A549 (cell line): ENCODE data around the gene FBXL4. TPM values are rescaled to one million over a fixed set of nuclear protein-coding genes. Genes with fewer than 3 reads are reported as not detected.

Experiments
- ATAC-seq, 2 experiments: fragments of 200-7000 bp in 1 of 2; fragments of >200 bp in 1 of 2; cut with Nextera tagmentation in 1 of 2; cut with Tn5 transposase in 1 of 2; 3 replicates each; pipeline versions ENCODE4 v1.8.0 to v1.9.1; 2018 to 2020; ENCODE audit warnings: mild to moderate bottlenecking in 1 of 2, moderate library complexity in 1 of 2
- CTCF ChIA-PET: fragments of 300-600 bp; sonication (Branson Sonifier 250); formaldehyde crosslinking; extraction: SDS; loops from one replicate; lab custom pipeline; 2021; ENCODE audit warnings: antibody characterized with exemption, inconsistent platforms; lab: Yijun Ruan, JAX
- POLR2A ChIA-PET: fragments of 350-600 bp; formaldehyde crosslinking; extraction: SDS; loops from one replicate; lab custom pipeline; 2021; ENCODE audit warnings: antibody characterized with exemption, inconsistent platforms; lab: Yijun Ruan, JAX
- DNase-seq, 2 experiments: peaks; one replicate each; pipeline versions ENCODE4 v3.0.0 to v3.0.0-alpha.2; 2011 to 2016; ENCODE audit warnings: low read depth in 1 of 2, low spot score in 1 of 2
- FAIRE-seq: peaks from 2 replicates; lab custom pipeline; 2011; peaks lifted over from hg19 to GRCh38; lab: Jason Lieb, UNC
- H3K27ac ChIP-seq, 2 experiments: fragments of >200 bp; sonication (Bioruptor Twin); formaldehyde crosslinking; 3 replicates each; pipeline ENCODE4 v1.5.1; 2016 to 2017
- H3K4me1 ChIP-seq: fragments of >200 bp; sonication (Bioruptor Twin); formaldehyde crosslinking; 3 replicates; pipeline ENCODE4 v1.6.1; 2016
- H3K4me2 ChIP-seq: fragments of >200 bp; sonication (Bioruptor Twin); formaldehyde crosslinking; 3 replicates; pipeline ENCODE4 v1.6.1; 2016
- H3K4me3 ChIP-seq: fragments of >200 bp; sonication (Bioruptor Twin); formaldehyde crosslinking; 3 replicates; pipeline ENCODE4 v1.5.1; 2016
- H3K9me3 ChIP-seq: fragments of >200 bp; sonication (Bioruptor Twin); formaldehyde crosslinking; 3 replicates; pipeline ENCODE4 v1.6.1; 2016
- BHLHE40 ChIP-seq: IDR thresholded peaks from 2 replicates; pipeline ENCODE4 v1.6.1; 2012; ENCODE audit warnings: low read depth, low read length, inconsistent platforms
- E2F6 ChIP-seq: IDR thresholded peaks from 2 replicates; pipeline ENCODE4 v1.6.1; 2012; ENCODE audit warnings: low read depth, borderline replicate concordance
- FOSB ChIP-seq: fragments of 250-450 bp; sonication (Bioruptor Pico); IDR thresholded peaks from 2 replicates; pipeline ENCODE4 v1.5.0; 2020; ENCODE audit warnings: mild to moderate bottlenecking, moderate library complexity
- HDAC2 ChIP-seq: fragments of 200-600 bp; sonication (generic); IDR thresholded peaks from 2 replicates; pipeline ENCODE4 v1.6.1; 2016
- HMGXB4 ChIP-seq: fragments of 250-450 bp; sonication (Bioruptor Pico); IDR thresholded peaks from 2 replicates; pipeline ENCODE4 v1.5.0; 2021; ENCODE audit warnings: mild to moderate bottlenecking, moderate library complexity, borderline replicate concordance
- HOXB13 ChIP-seq: fragments of 250-450 bp; sonication (Bioruptor Pico); IDR thresholded peaks from 2 replicates; pipeline ENCODE4 v1.5.0; 2020; ENCODE audit warnings: low read depth, mild to moderate bottlenecking, moderate library complexity
- MAFK ChIP-seq: fragments of 450-650 bp; IDR thresholded peaks from 2 replicates; pipeline ENCODE4 v1.6.1; 2014; ENCODE audit not compliant: partially characterized antibody
- MAZ ChIP-seq: fragments of 150-350 bp; IDR thresholded peaks from 2 replicates; pipeline ENCODE4 v1.6.1; 2014; ENCODE audit warnings: antibody characterized with exemption, low read depth, low read length, borderline replicate concordance
- NFE2L2 ChIP-seq: fragments of 150-350 bp; conservative IDR thresholded peaks from 2 replicates; pipeline ENCODE4 v1.6.1; 2014; ENCODE audit warnings: low read length
- NPAS2 ChIP-seq: fragments of 250-450 bp; sonication (Bioruptor Pico); IDR thresholded peaks from 2 replicates; pipeline ENCODE4 v1.8.0; 2022; ENCODE audit warnings: mild to moderate bottlenecking, moderate library complexity, borderline replicate concordance
- PHF8 ChIP-seq: fragments of 200-600 bp; sonication (generic); IDR thresholded peaks from 2 replicates; pipeline ENCODE4 v1.6.1; 2016; ENCODE audit warnings: low read depth, mild to moderate bottlenecking, antibody characterized with exemption, moderate library complexity, borderline replicate concordance
- POLR2AphosphoS2 ChIP-seq: conservative IDR thresholded peaks from 2 replicates; pipeline ENCODE4 v1.6.1; 2012; ENCODE audit warnings: low read length, improper control_type of control experiment, inconsistent platforms
- REST ChIP-seq: fragments of 200-600 bp; sonication (generic); IDR thresholded peaks from 2 replicates; pipeline ENCODE4 v1.6.1; 2016; ENCODE audit warnings: antibody characterized with exemption, mild to moderate bottlenecking, moderate library complexity
- RFX5 ChIP-seq: fragments of 450-650 bp; IDR thresholded peaks from 2 replicates; pipeline ENCODE4 v1.7.1; 2014; ENCODE audit warnings: antibody characterized with exemption, mild to moderate bottlenecking, moderate library complexity
- SREBF2 ChIP-seq: fragments of 450-650 bp; IDR thresholded peaks from 2 replicates; pipeline ENCODE4 v1.6.1; 2014; ENCODE audit warnings: mild to moderate bottlenecking, moderate library complexity
- USF2 ChIP-seq: fragments of 450-650 bp; IDR thresholded peaks from 2 replicates; pipeline ENCODE4 v1.6.1; 2014; ENCODE audit warnings: antibody characterized with exemption
- ZC3H11A ChIP-seq: fragments of 450-650 bp; IDR thresholded peaks from 2 replicates; pipeline ENCODE4 v1.6.1; 2014; ENCODE audit warnings: antibody characterized with exemption, mild to moderate bottlenecking
- ZNF302 ChIP-seq: fragments of 250-450 bp; sonication (Bioruptor Pico); IDR thresholded peaks from 2 replicates; pipeline ENCODE4 v1.9.0; 2021; ENCODE audit warnings: inconsistent platforms, mild to moderate bottlenecking, moderate library complexity
- WGBS: methylation state at CpG from one replicate; pipeline ENCODE4 v1.1.6; 2017; ENCODE audit errors: missing lambda C conversion rate; 5-methylcytosine and 5-hydroxymethylcytosine counted together
- polyA plus RNA-seq, 4 experiments: library from polyadenylated mRNA; depleted of rRNA in 3 of 4; stranded (reverse); fragments of >200 nt; fragmentation: RNase III in 1 of 4; extraction: RNeasy Plus Mini Kit Qiagen cat#74134 plus additional on column Dnase treatment in 1 of 4; gene quantifications; 2 replicates in 3 of 4; 3 replicates in 1 of 4; pipeline ENCODE4 v1.2.3, GENCODE V29; 2011 to 2017
- TF ChIP-seq, protein P1 (sequence below): fragments of >200 bp; sonication (Bioruptor Twin); formaldehyde crosslinking; IDR thresholded peaks from 3 replicates; pipeline ENCODE4 v1.6.1; 2016
- TF ChIP-seq, protein P2 (sequence below): fragments of 150-350 bp; IDR thresholded peaks from 2 replicates; pipeline ENCODE4 v1.6.1; 2014; ENCODE audit warnings: low read depth, mild to moderate bottlenecking, low read length

Gene FBXL4
- polyA plus RNA-seq, 2 of the 4 experiments (the other 2 are of a cell fraction) = 6.5 to 21.6 TPM

GRCh38 chr6:98831959-98832283 is 115.8 kb downstream of the FBXL4 start (continued):
- TF ChIP-seq, protein P1, sequence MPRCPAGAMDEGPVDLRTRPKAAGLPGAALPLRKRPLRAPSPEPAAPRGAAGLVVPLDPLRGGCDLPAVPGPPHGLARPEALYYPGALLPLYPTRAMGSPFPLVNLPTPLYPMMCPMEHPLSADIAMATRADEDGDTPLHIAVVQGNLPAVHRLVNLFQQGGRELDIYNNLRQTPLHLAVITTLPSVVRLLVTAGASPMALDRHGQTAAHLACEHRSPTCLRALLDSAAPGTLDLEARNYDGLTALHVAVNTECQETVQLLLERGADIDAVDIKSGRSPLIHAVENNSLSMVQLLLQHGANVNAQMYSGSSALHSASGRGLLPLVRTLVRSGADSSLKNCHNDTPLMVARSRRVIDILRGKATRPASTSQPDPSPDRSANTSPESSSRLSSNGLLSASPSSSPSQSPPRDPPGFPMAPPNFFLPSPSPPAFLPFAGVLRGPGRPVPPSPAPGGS = no peak
- no peak for TF ChIP-seq HMGXB4 (CRISPR knock-in tag)

- no peak for FAIRE-seq
- ChIA-PET POLR2A (no interaction called here), CTCF (interaction anchor here (1.5 kb wide), 1 partner anchor 288 kb away, joined by 5 read pairs; no protein-coding TSS in a partner anchor)
- no peak overlapping the region for H3K27ac ChIP-seq
- no peak for ATAC-seq
- peak overlapping the region; percentile 98; the same call in 2 of the 3 replicates for H3K4me2 ChIP-seq
- 38% methylated on average over 21 of the region's 58 CpGs for WGBS
- no peaks in the 10 kb centered on the region for H3K9me3 ChIP-seq
- peaks cover 11% of the 10 kb centered on the region; the same call in 2 of the 3 replicates for H3K4me1 ChIP-seq
- no peak overlapping the region; the same call in 2 of the 3 replicates for H3K4me3 ChIP-seq
- TF ChIP-seq USF2 = no peak
- TF ChIP-seq PHF8 = no peak
- TF ChIP-seq MAZ = no peak
- TF ChIP-seq, all 56 proteins: peak for 0
- no peak for DNase-seq
Measured at GRCh38 chr6:98831057-98831958, 116.4 kb downstream of the FBXL4 start.

DNA sequence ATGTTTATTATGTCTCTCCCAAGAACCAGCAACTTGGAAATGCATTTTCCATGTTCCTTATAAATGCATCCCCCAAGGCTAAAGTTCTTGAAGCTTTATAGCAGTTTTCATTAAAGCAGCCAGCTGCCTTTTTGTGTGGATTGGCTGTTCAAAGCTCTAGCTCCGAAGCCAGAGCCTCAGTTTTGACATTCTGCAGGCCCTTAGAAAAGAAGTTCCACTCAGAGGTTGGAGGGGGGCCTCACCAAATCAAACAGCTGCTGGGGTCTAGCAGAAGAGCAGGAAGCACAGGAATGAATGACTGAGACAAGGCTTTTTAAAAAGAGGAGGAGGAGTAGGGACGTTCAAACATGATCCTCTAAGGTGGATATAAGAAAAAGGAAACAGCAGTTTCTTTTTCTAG is 117.6 kb downstream of the FBXL4 start:
- Histone ChIP-seq H3K27ac (no peak overlapping the region), H3K4me3 (no peak overlapping the region), H3K9me3 (no peaks in the 10 kb centered on the region), H3K4me2 (no peak overlapping the region), H3K4me1 (peaks cover 11% of the 10 kb centered on the region; the same call in 2 of the 3 replicates)
- DNase-seq (no peak), ATAC-seq (no peak), FAIRE-seq (no peak)
- 0% methylated on average over 2 of the region's 2 CpGs for WGBS
- ChIA-PET POLR2A (no interaction called here), CTCF (no interaction called here)
- TF ChIP-seq FOSB (no peak), HDAC2 (no peak), RFX5 (no peak), USF2 (no peak), MAFK (no peak), HOXB13 (CRISPR knock-in tag) (no peak), SREBF2 (no peak), ZC3H11A (no peak), NPAS2 (CRISPR knock-in tag) (no peak), REST (no peak), E2F6 (no peak), ZNF302 (CRISPR knock-in tag) (no peak), NFE2L2 (no peak), POLR2AphosphoS2 (no peak), BHLHE40 (no peak)
- TF ChIP-seq, protein P2, sequence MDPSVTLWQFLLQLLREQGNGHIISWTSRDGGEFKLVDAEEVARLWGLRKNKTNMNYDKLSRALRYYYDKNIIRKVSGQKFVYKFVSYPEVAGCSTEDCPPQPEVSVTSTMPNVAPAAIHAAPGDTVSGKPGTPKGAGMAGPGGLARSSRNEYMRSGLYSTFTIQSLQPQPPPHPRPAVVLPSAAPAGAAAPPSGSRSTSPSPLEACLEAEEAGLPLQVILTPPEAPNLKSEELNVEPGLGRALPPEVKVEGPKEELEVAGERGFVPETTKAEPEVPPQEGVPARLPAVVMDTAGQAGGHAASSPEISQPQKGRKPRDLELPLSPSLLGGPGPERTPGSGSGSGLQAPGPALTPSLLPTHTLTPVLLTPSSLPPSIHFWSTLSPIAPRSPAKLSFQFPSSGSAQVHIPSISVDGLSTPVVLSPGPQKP = no peak
- TF ChIP-seq, protein P1 = no peak
